ENCODE results near the gene ADPRS. TPM values are rescaled to one million over a fixed set of nuclear protein-coding genes. Genes with fewer than 3 reads are reported as not detected.

ADPRS gene
- total RNA-seq, 1 donor from 2014 or later = 20.4 TPM

GRCh38 chr1:36087233-36088123 is 1.2 kb upstream of the ADPRS start:
- no peak for FAIRE-seq
- peak in 1 of 2 donors; percentile 29 for DNase-seq (ENCODE audit: low spot score in 2 of 2)

- no peak for FAIRE-seq
- no peak for DNase-seq (ENCODE audit: low spot score in 2 of 2)
Measured at GRCh38 chr1:36088265-36088576, 471 bp upstream of the ADPRS start.

- DNase-seq (ENCODE audit: low spot score in 2 of 2) (peak in 1 of 2 donors; percentile 13), FAIRE-seq (no peak)
Measured at GRCh38 chr1:36089393-36090121, 865 bp downstream of the ADPRS start.

- FAIRE-seq (no peak), DNase-seq (ENCODE audit: low spot score in 2 of 2) (no peak)
Measured at GRCh38 chr1:36091141-36091540, 2.4 kb downstream of the ADPRS start.

- no peak for FAIRE-seq
- no peak for DNase-seq (ENCODE audit: low spot score in 2 of 2)
Measured at GRCh38 chr1:36091698-36092097, 3.0 kb downstream of the ADPRS start.

GRCh38 chr1:36092166-36092797 is 3.6 kb downstream of the ADPRS start:
- DNase-seq (ENCODE audit: low spot score in 2 of 2) = no peak

GRCh38 chr1:36092798-36093185 is 4.1 kb downstream of the ADPRS start:
- DNase-seq (ENCODE audit: low spot score in 2 of 2) = no peak
- FAIRE-seq = no peak

More at GRCh38 chr1:36092166-36092797, 3.6 kb downstream of the ADPRS start:
- FAIRE-seq = no peak

- DNase-seq (ENCODE audit: low spot score in 2 of 2) (no peak), FAIRE-seq (no peak)
Measured at GRCh38 chr1:36093226-36093625, 4.5 kb downstream of the ADPRS start.

GRCh38 chr1:36093929-36094328 is 5.2 kb downstream of the ADPRS start:
- no peak for FAIRE-seq
- DNase-seq (ENCODE audit: low spot score in 2 of 2) = peak; percentile 51 to 74

- FAIRE-seq (no peak), DNase-seq (ENCODE audit: low spot score in 2 of 2) (no peak)
Measured at GRCh38 chr1:36094621-36095061, 5.9 kb downstream of the ADPRS start.

- FAIRE-seq (no peak), DNase-seq (ENCODE audit: low spot score in 2 of 2) (no peak)
Measured at GRCh38 chr1:36095760-36096405, 7.2 kb downstream of the ADPRS start.

- FAIRE-seq (no peak), DNase-seq (ENCODE audit: low spot score in 2 of 2) (no peak)
Measured at GRCh38 chr1:36096500-36097432, 8.1 kb downstream of the ADPRS start.

- FAIRE-seq (no peak), DNase-seq (ENCODE audit: low spot score in 2 of 2) (no peak)
Measured at GRCh38 chr1:36097693-36098585, 9.2 kb downstream of the ADPRS start.

- FAIRE-seq (no peak), DNase-seq (ENCODE audit: low spot score in 2 of 2) (no peak)
Measured at GRCh38 chr1:36098650-36099365, 10.1 kb downstream of the ADPRS start.

GRCh38 chr1:36099681-36100341 is 11.1 kb downstream of the ADPRS start:
- FAIRE-seq (no peak), DNase-seq (ENCODE audit: low spot score in 2 of 2) (peak; percentile 81 to 87)

GRCh38 chr1:36100376-36100775 is 11.7 kb downstream of the ADPRS start:
- FAIRE-seq (no peak), DNase-seq (ENCODE audit: low spot score in 2 of 2) (no peak)

GRCh38 chr1:36101546-36101945 is 12.9 kb downstream of the ADPRS start:
- DNase-seq (ENCODE audit: low spot score in 2 of 2) (no peak), FAIRE-seq (no peak)

Measured in frontal cortex (tissue), 4 donors.